Stimulated activated CD4-positive, alpha-beta T cell treated with anti-CD3 and anti-CD28 coated beads, Interleukin-12 subunit alpha, Interleukin-12 subunit beta, amount 100 ng/mL, for 4 hours (primary cell): ENCODE measurements around the gene BBS10.
"Not testable (repeated sequence)": the region's sequence is repeated elsewhere in the genome, so short reads cannot be mapped to it uniquely, and the experiment has no call there.

Experiments
- DNase-seq: peaks from one replicate; pipeline ENCODE4 v3.0.0-alpha.2; 2020

Gene BBS10

DNA sequence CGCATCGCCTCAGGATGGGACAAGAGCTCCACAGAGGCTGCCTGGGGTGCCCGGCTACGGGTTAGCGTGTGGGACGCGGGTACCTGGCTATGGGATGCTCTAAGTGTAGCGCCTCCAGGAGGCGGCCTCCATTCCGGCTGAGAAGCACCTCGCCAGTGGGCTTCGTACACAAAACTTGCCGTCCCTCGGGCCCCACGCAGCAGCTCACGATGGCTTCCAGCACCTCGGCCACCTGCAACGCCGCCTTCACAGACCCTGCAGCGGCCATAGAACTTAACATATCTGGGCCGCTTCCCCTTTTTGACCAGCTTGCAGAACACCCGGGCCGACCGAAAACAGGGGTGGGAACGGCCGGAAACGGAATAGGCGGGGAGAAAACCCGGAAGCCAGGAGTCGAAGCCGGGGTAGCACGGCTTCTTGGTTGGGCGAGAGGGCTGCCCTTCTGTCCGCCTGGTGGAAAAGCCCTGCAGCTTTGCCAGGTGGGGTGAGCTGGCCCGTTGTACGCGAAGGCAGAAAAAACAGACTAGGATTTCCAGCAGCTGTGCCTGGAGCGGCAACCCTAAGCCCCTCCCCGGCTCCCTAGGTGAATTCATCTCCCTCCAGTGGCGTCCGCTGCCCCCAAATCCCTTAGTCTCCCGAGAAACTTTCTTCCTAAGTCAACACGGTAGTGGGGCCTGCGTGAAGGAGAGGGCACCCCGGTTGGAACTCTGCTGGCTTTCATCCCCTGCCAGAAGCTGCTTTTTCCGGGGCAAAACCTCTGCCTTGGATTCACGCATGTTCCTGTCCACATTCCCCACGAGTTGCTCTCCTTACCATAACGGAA is at the start of gene BBS10:
BBS10 (minus strand) TSS at position 337 of the 823 bp plus-strand sequence; CDS start at position 280, 57 bp downstream.
- DNase-seq, result peak; percentile 80

DNA sequence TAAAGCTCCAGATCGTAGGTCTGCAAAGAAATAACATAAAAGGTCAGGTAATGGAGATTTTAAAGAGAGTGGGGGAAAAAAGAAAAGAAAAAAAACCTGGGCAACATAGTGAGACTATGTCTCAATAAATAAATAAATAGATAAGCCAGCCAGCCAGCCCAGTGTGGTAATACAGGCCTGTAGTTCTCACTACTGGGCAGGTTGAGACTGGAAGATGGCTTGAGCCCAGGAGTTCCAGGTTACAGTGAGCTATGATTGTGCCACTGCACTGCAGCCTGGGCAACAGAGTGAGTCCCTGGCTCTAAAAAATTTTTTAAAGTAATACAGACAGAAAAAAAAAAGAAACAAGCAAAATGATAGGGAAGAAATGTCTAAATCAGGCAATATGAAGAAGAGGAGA is 43.2 kb upstream of the BBS10 start:
- DNase-seq, result no peak

DNA sequence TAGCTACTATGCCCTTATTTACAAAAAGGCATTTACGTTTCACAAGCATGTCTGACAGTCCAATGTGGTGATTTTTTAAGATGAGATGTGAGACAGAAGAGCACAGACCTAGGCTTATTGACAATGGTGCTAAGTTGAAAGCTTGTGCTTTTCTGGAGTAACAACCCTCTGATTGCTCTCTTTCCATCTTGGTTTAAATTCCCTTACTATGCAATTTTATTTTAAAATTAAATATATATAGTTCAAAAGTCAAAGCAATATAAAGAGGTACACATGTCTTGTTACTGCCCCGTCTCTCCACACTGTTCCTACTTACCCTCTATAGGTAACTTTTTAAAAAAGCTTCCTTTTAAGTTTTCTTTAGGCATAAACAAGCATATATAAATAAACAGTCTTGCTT is 39.4 kb upstream of the BBS10 start:
- no peak for DNase-seq

DNA sequence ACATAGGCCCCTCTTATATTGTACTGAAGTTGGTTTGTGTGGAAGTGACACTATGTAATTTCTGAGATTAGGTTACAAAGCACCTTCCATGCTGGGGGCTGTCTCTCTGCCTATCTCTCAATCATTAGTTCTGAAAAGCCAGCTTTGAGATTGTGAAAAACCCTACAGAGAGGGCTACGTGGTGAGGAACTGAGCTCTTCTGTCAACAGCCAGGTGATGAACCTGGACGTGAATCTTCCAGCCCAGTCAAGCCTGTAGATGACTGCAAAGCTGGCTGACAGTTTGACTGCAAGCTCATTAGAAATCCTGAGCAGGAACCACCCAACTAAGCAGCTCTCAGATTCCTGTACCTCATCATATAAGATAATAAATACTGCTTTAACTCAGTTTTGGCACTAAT is 36.3 kb upstream of the BBS10 start:
- DNase-seq, result no peak

DNA sequence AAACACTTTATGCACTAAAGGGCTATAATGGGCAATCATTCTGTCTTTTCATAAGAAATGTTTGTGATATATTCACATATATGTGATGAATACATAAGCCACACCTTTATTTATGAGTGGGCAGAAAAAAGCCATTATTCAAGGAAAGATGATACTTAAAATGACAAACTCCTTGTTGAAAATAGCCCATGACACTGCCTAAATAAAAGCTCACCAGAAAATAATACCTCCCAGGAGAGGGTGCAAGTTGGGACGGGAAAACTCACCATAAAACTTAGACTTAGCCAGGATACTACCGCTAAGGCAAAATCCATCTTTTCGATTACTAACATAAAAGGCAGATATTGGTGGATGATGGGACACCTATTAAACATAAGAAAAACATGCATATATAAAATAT is 35.8 kb upstream of the BBS10 start:
- DNase-seq, result no peak

DNA sequence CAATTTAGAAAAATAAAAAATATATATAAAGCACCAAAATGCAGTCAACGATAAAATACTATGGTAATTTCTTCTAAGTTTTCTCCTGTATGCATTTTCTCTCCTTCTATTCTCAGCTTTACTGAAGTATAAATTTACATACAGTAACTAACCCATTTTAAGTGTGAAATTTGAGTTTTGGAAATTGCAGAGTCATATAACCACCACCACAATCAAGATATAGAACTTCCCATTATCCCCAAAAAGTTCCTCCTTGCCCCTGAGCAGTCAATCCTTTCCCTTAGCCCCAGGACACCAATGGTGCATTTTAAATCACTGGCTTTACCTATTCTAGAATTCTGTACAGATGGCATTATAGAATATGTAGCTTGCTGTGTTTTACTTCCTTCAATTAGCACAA is 31.0 kb upstream of the BBS10 start:
- DNase-seq, result no peak

DNA sequence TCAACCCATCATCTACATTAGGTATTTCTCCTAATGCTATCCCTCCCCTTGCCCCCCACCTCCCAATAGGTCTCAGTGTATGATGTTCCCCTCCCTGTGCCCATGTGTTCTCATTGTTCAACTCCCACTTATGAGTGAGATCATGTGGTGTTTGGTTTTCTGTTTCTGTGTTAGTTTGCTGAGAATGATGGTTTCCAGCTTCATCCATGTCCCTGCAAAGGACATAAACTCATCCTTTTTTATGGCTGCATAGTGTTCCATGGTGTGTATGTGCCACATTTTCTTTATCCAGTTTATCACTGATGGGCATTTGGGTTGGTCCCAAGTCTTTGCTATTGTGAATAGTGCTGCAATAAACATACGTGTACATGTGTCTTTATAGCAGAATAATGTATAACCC is 28.7 kb upstream of the BBS10 start:
- DNase-seq, result not testable (repeated sequence)

DNA sequence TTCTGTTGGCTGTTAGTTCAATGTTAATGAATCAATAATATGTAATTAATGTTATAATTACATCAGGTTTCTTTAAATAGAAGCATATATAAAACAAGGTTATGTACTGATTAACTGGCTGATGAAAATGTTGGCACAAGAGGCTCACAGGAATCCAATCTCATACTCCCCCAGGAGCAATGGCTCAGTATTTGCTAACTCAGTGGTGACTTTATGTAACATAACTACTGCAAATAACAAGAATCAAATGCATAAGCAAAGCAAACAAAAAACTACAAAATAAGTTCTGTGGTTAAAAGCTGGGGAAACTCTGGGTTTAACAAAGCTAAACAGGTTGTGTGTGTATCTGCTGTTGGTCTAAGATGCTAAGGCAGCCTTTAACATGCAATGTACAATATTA is 27.7 kb upstream of the BBS10 start:
- no peak for DNase-seq

DNA sequence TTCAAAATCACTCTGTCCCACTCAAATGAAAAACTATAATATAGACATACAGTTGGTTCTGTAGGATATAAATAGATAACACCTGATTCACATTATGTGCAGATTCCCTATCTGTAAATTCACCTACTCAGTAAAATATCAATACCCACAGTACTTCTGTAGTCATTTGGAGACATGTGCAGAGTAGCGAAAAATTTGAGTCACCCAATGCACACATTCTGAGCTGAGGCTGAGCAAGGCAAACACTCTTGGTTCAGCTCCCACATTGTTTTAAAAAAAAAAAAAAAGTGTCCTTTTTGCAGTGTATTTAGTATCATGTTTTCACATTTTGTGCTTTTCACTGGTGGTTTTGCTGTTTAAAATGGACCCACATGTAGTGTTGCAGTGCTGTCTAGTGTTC is 27.3 kb upstream of the BBS10 start:
- no peak for DNase-seq

DNA sequence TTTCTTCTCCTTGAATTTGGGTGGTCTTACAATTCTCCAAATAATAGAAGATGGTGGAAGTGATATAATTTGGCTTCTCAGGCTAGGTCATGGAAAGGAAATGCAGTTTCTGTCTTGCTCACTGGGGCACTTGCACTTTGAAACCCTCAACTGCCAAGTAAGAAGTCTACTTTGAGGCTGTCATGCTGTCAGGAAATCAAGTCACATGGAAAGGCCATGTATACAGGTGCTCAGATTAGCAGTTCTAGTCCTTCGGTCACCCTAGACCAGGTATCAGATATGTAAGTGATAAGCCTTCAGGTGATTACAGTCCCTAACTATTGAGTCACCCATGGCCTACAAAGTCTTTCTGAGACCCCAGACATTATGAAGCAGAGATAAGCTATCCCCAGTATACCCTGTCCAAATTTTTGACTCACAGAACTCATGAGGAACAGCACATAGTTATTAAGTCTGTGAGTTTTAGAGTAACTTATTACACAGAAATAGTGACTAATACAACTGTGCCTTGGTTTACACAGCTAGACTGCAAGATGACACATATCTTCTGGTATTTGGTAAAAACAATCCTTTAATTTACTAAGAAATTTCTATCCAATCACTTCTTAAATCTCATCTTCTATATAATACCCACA is 26.3 kb upstream of the BBS10 start:
- DNase-seq, result no peak

DNA sequence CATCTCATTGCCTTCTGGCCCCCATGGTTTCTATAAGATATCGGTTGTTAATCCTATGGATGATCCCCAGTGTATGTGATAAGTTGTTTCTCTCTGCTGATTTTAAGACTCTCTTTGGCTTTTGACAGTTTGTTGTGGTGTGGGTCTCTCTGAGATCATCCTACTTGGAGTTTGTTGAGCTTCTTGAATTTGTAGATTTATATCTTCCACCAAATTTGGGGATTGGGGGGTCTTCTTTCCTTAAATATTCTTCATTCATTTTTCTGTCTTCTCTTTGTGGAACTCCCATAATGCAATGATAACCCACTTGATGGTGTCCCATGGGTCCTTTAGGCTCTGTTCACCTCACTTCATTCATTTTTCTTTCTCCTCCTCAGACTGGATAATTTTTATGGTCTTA is 20.0 kb upstream of the BBS10 start:
- DNase-seq, result no peak

DNA sequence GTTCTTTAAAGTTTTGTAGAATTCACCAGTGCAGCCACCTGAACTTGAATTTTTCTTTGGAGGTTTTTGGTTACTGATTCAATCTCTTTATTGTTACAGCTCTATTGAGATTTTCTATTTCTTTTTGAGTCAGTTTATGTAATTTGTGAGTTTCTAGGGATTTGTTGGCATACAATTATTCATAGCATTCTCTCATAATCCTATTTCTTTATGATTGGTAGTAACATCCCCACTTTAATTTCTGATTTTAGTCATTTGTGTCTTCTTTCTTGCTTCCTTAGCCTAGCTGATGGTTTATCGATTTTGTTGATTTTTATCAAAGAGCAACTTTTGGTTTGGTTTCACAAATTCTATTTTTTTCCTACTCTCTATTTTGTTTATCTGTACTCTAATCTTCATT is 17.9 kb upstream of the BBS10 start:
- DNase-seq, result no peak

DNA sequence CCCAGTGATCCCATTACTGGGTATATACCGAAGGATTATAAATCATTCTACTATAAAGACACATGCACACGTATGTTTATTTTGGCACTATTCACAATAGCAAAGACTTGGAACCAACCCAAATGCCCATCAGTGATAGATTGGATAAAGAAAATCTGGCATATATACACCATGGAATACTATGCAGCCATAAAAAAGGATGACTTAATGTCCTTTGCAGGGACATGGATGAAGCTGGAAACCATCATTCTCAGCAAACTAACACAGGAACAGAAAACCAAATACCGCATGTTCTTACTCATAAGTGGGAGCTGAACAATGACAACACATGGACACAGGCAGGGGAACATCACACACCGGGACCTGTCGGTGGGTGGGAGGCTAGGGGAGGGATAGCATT is 15.9 kb upstream of the BBS10 start:
- DNase-seq, result not testable (repeated sequence)

DNA sequence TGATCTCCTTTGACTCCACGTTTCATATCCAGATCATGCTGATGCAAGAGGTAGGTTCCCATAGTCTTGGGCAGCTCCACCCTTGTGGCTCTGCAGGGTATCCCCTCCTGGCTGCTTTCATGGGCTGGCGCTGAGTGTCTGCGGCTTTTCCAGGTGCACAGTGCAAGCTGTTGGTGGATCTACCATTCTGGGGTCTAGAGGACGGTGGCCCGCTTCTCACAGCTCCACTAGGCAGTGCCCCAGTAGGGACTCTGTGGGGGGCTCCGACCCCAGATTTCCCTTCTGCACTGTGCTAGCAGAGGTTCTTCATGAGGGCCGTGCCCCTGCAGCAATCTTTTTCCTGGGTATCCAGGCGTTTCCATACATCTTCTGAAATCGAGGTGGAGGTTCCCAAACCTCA is 12.1 kb upstream of the BBS10 start:
- no peak for DNase-seq

DNA sequence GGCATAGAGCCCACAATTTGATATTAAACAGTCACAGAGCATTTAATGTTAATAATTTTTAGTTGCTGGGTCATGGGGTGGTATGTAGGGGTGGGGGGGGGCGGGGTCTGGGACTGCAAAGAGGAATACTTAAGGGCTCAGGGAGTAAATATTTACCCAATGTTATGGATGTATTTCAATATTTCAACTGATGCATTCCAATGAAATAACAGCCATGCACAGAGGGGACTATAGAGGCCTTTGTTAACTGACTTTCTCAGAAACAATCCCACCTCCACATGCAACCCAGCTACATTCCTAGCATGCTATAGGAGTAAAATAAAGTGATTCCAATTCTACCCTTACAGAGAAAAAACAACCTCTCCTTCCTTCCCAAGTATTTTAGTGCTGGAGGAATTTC is 7.9 kb upstream of the BBS10 start:
- no peak for DNase-seq

DNA sequence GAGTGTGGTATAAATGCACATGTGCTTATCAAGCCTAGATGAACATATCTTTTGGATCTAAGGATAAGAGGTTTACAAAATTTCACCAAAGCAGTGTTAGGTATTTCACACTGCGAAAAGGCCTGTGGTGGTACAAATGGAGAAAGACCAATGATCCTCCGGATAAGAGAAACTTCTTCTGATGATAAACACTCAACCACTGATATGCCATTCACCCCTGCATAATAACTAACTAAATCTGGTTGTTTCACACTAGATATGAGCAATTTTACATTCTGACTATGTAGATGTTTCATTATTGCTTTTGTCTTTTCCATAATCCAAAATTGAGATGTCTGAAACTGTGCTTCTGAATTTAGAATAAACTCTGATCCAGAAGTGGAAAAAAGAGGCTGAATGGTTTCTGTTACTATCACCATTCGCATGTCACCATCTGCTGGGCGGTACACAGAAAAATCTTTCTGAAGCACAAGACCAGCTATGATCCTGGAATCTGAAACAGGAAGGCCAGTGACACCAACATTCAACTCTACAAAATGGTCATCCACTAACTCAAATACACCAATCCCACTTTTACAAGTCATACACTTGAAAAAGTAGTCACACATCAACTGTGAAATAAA is 1.3 kb downstream of the BBS10 start:
- DNase-seq, result no peak

DNA sequence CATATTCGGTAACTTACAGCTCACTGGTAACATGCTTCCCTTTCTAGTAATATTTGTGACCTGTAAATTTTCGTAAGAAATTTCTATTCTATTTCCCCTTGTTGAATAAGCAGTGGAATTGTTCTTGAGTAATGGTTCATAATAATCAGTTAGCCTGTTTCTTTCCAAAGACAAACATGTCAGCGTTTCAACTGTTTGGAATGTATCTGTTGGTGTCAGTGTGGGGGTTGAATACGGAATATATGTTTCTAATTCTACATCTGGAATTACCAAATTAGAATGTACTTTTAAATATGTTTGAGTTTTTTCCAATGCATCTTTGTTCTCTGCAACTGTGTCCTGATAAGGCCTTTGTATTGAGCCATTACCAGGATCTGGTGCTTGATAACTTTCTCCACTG is 2.0 kb downstream of the BBS10 start:
- no peak for DNase-seq

DNA sequence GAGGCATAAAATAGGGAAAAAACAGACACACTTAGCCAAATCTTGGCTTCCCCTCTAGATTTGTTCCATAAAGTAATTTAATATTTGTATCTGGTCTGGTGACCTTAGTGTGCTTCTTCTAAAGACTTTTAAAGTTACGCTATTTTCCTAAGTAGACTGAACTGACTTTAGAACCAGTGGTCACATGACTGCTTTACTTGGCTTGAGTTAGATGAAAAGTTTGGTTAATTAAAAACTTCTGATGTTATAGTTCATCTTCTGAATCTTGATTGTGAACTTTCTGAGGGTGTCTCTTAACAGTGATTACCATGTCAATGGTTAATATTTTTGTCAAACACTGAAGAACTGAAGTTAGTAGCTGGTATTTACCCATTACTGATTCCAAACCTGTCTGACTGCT is 2.6 kb downstream of the BBS10 start:
- DNase-seq, result no peak

DNA sequence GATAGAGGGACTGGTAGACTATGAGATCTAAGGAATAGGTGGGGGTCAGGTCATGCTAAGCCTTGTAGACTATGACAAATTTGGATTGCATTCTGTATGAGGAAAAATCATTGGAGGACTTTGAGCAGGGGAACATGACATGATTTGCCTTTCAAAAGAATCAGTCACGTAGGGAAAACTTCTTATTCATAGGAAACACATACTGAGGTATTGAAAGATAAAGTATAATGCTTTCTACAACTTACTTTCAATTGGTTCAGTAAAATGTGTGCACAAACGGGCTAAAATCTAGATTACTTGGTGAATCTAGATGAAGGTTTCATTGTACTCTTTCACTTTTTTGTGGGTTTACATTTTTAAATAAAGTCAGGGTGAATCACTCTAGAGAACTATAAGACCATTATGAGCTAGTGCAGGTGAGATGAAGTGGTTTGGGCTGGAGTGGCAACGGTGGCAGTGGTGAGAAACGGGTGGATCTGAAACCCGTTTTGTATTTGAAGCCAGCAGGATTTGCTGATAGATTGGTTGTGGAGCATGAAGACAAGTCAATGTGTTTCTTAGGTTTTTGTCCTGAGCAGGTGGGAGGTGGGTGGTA is 6.7 kb downstream of the BBS10 start:
- DNase-seq, result no peak

DNA sequence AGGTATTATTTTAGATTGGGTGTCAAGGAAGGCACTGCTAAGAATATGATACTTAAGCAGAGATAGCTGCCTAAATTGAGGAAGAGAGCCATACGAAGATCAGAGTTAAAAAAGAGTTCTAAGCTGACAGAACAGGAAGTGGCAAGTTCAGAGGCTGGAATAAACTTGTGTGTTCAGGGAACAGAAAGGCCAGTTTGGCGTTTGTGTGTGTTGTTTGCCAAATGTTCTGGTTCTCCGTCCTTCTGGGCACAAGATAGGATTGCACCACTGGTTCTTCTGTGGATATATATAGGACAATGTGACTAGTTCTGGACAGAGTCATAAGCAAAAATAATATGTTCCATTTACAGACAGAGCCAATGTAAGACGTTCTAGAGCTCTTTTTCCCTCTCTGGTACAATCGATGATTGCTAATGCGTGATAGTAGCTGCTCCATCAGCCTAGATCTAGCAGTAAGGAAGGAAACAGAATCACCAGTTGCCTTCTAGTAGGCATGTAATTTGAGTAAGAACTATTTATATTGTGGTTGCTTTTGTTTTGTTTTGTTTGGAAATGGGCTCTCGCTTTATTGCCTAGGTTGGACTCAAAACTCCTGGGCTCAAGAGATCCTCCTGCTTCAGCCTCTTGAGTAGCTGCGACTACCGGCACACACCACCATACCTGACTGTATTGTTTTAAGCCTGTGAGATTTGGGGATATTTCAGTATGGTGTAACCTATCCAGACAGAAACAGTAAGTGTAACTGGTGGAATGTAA is 7.4 kb downstream of the BBS10 start:
- no peak for DNase-seq

DNA sequence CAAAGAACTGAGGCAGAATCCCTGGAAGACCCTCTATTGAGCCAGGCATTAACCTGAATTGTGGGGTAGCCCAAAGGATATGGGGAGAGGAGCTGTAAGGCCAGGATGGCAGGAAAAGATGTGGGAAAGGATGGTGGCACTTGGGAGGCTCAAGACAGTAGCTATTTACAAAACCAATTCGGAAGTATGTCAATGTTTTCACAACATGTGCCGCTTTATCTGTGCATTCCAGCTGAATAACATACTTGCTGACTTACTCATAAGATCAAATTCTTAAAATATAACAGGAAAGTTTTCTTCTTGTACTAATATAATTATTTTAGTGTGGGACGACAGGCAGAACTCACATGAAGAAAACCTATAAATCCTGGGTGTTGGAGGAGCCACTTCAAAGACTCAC is 10.6 kb downstream of the BBS10 start:
- no peak for DNase-seq

DNA sequence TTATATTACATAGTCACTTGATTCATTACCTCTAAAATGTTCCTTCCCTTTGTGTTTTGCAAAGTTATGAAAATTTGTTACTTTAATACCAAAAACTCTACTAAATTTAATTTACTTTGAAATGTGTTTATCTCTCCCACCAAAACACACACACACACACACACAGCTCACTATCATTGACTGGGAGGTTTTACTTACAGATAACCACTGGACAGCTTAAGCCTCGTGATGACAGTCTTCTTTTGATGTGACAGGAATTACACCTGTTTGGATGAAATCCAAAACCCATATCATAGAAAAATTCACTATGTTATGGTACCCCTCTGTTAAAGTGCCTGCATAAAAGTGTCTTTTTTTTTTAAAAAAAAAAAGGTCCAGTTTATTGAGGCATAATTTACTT is 15.6 kb downstream of the BBS10 start:
- no peak for DNase-seq

DNA sequence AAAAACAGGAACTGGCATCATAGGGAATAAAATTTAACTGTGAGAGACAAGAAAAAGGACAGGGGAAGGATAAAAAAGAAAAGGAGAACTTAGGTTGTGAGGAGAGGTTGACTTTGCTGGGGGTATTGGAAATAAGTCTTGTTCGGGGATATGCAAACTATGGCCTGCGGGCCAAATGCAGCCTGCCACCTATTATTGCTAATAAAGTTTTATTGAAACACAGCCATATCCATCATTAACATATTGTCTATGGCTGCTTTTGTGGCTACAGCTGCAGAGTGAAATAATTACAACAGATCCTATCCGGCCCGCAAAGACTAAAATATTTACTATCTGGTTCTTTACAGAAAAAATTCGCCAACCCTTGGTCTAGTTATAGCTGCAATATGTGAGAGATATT is 18.6 kb downstream of the BBS10 start:
- DNase-seq, result no peak
